DLD1 (cell line): ENCODE data around the gene RAP1A.

Experiments
- in situ Hi-C: cut with HindIII; loops from 2 replicates; pipeline ENCODE4 v1.10.0; 2017; ENCODE audit warnings: low sequenced_read_pairs

RAP1A gene

DNA sequence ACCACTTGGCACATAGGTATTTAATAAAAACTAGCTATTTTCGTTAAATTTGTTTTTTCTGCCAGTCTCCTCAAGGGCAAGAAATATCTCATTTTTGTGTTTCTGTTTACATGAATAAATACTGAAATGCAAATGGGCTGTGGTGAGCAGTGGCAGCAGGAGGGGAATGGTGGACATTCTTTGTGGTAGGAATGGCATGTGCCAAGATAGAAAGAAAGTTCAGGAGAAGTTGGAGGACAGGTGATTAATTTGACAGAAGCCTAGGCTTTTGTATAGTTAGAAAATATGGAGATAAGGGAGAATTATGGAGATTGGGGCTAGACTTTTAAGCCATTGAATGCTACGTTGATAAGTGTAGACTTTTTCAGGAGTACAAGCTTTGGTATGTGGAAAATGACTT, 8.6 kb downstream of the RAP1A start:
- in situ Hi-C loops: loop anchor here (25.0 kb wide), 1 partner anchor 91 kb away; no protein-coding TSS in a partner anchor

DNA sequence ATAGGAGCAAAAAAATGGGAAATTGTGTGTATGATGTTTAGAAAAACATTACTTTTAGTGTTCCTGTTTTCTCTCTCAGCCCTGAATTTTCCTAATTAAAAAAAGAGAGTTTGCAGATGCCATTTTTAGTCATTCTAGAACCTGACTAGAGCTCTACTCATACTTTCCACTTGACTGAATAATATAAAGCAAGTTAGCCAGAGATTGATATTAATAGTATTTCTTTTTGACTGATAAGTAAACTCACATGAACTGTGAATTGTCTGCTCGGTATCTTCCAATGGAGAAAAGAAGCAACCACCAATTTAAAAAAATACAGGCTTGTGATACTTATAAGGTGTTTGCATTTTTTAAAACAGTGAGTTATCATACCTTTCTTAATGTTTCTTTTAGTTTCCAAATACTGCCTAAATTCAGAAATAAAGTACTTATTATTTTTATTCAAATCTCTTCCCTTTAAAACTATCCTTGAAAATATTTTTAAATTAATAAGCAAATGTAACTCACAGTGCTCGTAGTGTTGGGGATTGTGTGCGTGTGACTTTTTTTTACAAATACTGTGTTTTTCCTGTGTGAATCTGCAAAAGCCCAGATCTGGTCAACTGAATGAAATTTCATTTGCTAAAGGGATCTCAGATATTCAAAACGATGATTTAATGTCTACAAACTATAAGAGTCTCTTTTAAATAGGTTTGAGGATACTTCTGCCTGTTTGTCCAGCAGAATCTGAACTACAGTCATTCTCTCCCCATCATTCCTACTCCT, 9.8 kb downstream of the RAP1A start:
- in situ Hi-C loops: loop anchor here (25.0 kb wide), 1 partner anchor 92 kb away; no protein-coding TSS in a partner anchor

DNA sequence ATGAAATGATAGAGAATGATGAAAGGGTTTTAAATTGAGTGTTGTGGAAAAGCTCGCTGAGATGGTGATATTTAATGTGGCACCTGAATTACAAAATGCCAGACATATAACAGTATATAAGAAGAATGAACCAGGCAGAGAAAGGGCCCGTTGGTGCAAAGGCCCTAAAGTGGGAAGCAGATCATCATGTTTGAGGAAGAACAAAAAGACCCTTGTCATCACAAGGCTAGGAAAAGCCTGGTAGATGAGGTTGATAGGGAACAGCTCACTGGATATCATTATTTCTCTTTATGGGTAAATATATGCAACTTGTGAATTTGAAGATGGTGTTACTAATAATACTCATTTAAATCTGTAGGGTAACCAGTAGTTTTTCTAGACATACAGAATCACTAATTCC, 11.0 kb downstream of the RAP1A start:
- in situ Hi-C loops: loop anchor here (25.0 kb wide), 1 partner anchor 93 kb away; no protein-coding TSS in a partner anchor

DNA sequence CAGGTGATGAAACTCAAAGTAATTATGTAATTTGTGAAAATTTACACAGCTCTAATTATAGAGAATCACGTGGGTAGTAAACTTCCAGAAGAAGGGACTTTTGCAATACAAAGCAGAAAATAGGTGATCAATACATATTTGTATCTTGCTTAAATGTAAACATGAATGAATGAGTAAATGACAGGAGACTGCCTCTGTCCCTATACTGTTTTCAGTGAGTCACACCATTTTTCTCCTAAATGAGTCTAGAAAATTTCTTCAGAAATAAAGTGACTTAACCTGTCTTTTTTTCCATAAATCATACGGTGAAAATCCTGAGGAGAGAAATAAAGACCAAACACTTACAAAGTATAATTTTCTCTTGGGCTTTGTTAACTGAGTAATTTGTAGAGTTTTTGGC, 11.9 kb downstream of the RAP1A start:
- in situ Hi-C loops: loop anchor here (25.0 kb wide), 1 partner anchor 94 kb away; no protein-coding TSS in a partner anchor

DNA sequence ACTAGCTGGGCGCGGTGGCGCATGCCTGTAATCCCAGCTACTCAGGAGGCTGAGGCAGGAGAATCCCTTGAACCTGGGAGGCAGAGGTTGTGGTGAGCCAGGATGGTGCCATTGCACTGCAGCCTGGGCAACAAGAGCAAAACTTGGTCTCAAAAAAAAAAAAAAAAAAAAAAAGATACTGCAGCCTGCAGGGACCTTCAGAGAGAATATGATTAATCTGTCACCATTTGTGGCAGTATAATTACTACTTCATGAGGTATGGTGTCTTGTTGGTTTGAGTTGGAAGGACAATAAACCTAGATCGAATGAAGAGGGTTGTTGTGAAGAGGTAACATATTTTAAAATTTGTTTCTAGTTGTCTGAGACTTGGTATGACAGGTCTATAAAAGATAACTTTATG, 13.2 kb downstream of the RAP1A start:
- in situ Hi-C loops: loop anchor here (25.0 kb wide), 1 partner anchor 95 kb away; no protein-coding TSS in a partner anchor

DNA sequence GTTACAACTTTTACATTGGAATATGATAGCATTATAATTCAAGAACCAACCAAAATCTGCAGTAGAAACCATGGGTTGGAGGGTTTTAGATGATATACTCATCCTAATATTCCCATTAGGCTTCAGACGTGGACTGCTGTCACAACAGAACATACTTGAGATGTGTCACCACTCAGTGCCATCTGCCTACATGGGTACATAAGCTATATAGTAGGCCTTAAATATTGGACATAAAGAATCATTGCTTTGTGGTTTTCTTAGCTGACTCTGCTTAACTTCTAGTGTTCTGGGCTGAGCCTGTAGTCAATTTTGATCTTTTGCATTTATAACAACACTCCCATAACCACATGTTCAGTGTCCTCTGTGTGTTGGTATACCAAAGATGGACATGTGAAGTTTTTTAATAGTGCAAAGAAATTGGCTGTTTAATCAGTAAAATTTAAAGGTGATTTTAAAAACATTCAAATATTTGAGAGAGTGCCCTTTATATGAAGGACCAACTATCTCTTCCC, 14.2 kb downstream of the RAP1A start:
- in situ Hi-C loops: loop anchor here (25.0 kb wide), 1 partner anchor 96 kb away; no protein-coding TSS in a partner anchor

DNA sequence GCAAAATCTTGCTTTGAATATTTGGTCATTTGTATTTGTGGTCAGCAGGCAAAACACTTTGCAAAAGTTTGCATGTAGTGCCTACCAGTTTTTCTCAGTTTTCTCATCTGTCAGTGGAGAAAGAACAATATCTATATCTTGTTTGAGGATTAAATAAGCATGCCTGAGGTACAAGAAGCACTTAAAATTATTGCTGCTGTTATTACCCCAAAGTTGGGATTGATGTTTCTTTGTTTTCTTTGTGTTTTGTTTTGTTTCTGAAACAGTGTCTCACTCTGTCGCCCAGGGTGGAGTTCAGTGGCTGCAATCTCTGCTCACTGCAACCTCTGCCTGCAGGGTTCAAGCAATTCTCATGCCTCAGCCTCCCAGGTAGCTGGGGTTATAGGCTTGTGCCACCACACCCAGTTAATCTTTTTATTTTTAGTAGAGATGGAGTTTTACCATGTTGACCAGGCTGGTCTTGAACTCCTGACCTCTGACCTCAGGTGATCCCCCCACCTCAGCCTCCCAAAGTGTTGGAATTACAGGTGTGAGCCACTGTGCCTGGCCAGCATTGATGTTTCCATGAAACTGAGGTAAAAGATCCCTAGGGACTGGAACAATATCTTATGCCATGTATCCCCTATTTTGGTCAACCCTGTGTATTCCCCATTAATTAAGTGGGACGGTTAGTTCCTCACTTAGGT, 15.9 kb downstream of the RAP1A start:
- in situ Hi-C loops: loop anchor here (25.0 kb wide), 1 partner anchor 98 kb away; no protein-coding TSS in a partner anchor

DNA sequence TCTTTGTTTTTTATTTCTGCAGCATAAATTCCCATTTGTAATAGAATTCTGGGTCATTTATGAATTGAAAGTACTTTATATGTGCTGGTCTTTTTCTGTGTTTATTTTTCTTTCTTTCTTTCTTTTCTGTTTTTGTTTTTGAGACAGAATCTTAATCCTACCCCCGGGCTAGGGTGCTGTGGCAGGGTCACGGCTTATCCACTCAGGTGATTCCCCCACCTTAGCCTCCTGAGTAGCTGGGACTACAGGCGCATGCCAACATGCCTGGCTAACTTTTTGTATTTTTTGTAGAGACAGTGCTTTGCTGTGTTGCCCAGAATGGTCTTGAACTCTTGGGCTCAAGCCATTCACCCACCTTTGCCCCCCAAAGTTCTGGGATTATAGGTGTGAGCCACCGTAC, 18.7 kb downstream of the RAP1A start:
- in situ Hi-C loops: loop anchor here (25.0 kb wide), 1 partner anchor 101 kb away; no protein-coding TSS in a partner anchor

DNA sequence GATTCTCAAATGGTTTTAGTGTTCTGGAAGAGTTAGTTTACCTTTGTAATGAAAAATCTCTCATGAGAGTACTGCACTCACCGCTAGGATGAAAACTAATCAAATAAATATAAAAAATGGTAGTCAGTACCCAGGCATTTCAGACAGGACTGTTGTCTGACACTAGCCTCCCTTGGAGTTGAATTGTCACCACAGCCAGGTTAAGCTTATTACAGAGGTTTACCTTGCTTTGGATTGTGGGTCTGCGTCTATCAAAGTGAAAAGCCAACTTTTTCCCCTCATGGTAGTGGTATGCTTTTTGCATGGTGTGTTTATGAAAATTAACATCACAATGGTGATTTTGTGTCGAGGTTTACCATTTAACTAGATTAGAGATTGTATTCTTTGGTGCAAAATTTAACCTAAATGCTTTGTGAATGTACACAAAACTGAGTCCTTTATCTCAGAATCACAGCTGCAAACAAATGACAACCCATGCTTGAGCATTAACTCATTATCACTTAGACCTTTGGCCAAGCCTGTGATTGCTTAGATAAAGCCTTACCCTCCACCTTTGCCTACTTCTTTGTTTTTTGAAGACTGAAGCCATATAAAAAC, 20.1 kb downstream of the RAP1A start:
- in situ Hi-C loops: loop anchor here (25.0 kb wide), 1 partner anchor 102 kb away; no protein-coding TSS in a partner anchor

DNA sequence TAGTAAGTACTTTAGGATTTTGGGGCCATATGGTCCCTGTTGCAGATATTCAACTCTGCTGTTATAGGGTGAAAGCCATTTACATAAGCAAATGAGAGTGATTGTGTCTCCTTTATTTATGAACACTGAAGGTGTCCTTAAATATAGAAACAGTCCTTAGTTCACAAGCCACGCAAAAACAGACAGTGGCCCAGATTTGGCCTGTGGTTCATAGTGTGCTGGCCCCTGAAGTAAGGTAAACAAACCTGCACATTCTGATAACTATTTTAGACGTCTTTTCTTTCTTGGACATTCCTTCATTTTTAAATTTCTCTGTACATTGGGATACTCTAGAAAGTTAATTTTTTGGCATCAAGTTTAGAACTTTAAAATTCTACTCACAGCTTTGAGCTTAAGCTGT, 23.5 kb downstream of the RAP1A start:
- in situ Hi-C loops: loop anchor here (25.0 kb wide), 1 partner anchor 106 kb away; no protein-coding TSS in a partner anchor

DNA sequence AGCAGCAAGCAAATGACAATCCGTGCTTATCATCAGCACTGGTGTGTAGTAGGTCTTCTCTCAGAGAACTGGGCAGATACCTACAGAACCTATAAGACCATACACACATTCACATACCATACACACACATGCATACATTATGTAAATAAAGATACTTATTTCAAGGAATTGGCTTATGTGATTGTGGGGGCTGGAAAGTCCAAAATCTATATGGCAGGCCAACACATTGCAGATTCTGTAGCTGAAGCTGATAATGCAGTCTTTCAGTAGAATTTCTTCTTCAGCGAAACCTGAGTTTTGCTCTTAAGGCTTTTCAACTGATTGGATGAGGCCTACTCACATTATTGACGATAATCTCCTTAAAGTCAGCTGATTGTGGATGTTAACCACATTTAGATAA, 24.1 kb downstream of the RAP1A start:
- in situ Hi-C loops: loop anchor here (25.0 kb wide), 1 partner anchor 106 kb away; no protein-coding TSS in a partner anchor

DNA sequence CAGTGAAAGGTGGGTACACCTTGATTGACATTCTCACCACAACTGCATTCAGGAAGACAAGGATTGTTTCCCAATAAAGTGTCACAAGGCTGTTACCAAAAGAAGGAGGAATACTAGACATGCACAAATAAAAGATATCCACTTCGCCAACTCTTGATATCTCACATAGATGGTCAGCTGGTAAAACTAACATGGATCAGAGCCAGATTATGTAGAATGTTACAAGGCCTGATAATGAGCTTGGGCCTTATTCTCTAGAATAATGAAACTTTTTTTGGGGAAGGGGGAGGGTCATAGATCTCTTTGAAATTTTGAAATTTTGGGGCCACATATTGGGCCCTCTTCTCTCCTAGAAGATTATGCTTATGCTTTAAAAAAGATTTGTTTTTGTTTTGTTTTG, 24.9 kb downstream of the RAP1A start:
- in situ Hi-C loops: loop anchor here (25.0 kb wide), 1 partner anchor 107 kb away; no protein-coding TSS in a partner anchor

DNA sequence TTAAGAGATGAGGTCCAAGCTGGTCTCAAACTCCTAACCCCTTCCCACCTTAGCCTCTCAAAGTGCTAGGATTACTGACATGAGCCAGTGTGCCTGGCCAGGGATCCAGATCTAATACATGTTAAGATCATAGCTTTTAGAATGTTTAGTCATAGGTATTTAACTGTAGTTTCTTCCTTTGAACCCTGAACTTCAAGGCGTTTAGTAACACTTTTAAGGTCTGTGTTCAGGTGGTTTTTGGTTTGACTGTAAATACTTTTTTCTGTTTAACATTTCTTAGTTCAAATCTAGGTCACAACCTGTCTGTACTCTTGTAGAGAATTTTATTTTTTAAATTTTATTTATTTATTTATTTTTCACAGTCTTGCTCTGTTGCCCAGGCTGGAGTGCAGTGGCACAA, 28.1 kb downstream of the RAP1A start:
- in situ Hi-C loops: loop anchor here (25.0 kb wide), 1 partner anchor 110 kb away; no protein-coding TSS in a partner anchor

DNA sequence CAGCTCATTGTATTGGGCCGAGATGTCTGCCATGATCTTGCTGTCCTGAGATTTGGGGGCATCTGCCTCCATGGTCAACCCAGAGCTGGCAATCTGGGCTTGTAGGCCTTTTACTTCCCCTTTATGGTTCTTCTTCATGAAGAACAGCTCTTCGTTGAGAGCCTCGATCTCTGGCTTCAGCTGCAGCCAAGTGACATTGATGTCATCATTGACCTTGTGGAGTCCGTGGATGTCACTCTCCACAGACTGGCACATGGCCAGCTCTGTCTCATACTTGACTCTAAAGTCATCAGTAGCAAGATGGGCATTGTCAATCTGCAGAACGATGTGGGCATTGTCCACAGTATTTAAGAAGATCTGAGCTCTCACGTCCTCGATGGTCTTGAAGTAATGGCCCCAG, 29.2 kb downstream of the RAP1A start:
- in situ Hi-C loops: loop anchor here (25.0 kb wide), 1 partner anchor 112 kb away; no protein-coding TSS in a partner anchor

DNA sequence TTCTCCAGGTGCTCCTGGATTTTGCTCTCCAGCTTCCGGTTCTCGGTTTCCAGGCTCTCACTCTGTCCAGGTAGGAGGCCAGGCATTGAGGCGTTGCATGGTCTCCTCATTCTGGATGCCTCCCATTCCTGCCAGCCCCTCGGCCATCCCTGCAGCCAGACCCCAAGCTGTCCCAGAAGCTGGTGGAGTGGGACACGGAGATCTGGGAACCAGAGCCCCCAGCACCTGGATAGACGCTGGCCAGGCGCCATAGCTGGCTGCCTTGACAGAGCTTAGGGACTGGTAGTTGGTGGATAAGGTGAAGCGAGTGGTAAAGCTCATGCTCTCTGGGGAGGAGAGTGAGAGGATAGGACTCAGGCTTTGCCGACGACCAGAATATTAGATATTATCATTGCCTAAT, 29.6 kb downstream of the RAP1A start:
- in situ Hi-C loops: loop anchor here (25.0 kb wide), 1 partner anchor 112 kb away; no protein-coding TSS in a partner anchor

DNA sequence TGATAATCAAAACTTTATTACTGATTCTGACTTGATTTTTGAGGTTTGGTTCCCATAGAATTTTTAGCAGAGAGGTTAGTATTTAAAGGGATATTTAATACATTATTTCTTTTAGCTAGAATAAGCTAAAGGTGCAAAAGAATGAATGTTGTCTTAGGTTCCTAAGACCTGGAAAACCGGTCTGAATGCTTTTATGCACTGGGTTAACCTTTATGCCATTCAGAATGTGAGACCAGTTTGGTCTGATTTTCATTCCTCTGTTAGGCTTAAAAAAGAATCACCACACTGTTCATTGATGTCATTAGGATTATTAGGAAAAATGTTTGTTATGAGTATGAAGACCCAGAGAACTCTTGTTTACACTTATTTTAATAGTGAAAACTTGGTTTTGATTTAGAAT, 30.1 kb downstream of the RAP1A start:
- in situ Hi-C loops: loop anchor here (25.0 kb wide), 1 partner anchor 112 kb away; no protein-coding TSS in a partner anchor

DNA sequence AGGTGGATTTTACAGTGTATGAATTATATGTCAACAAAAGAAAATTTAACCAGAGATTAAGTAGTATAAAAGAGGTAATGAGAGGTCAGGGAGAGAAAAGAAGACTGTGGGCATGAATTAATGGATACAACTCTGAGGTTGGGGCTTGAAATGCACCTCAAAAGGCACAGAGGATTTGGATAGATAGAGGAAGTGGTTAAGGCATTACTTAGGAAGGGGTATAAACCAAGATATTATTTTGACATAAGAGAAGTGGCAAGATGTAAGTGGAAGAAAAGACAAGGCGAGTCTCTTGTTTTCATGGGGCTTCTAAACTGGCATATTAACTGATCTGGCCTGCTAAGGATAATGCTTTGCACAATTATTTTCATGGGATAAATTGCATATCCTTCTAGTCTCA, 34.1 kb downstream of the RAP1A start:
- in situ Hi-C loops: no loop called here

DNA sequence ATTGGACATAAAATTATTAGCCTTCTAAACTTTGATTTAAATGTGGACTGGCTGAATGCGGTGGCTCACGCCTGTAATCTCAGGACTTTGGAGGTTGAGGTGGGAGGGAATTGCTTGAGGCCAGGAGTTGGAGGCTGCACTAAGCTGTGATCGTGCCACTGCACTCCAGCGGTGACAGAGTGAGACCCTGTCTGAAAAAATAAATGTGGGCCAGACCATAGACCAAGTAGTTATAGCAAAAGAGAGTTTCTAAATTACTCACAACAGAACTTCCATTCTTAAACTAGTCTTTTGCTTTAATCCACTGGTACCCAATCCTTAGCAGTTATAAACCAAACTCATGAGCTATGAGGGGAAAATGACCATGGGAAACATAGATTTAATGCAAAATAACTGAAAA, 35.2 kb downstream of the RAP1A start:
- in situ Hi-C loops: no loop called here

DNA sequence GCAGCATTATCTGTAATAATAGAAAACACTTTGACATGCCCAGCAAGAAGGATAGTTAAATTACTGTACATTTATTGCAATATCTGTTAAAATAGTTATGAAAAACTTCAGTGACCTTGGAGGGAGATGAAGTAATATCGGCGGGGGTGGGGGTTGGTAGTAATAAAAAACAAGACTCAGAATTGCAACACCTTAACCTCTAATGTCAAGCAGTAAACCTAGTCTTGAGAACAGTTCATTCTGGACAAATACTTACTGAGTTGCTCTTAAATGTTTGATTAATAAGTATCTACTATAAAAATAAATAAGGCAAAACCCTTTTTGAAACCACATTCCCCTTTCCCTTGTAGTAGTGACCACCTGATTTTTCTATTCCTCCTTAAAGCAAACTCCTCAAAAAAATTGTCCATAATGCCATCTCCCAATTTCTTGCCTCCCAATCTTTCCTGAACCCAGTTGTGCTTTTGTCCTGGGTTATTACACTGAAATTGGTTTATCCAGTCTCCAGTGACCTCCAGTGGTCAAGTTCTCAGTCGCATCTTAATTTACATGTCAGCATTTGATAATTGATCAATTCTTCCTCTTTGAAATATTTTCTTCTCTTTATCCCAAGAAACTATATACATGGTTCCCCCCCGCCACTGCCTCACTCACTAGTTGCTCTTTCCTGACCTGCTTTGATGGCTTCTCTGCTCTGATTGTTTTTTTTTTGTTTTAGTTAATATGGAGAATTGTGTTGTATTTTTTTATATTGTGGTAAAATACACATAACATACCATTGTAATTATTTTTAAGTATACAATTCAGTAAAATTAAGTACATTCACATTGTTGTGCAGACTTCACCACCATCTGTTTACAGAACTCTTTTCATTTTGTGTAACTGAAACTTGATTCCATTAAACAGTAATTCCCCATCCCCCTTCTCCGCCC, 36.8 kb downstream of the RAP1A start:
- in situ Hi-C loops: no loop called here

DNA sequence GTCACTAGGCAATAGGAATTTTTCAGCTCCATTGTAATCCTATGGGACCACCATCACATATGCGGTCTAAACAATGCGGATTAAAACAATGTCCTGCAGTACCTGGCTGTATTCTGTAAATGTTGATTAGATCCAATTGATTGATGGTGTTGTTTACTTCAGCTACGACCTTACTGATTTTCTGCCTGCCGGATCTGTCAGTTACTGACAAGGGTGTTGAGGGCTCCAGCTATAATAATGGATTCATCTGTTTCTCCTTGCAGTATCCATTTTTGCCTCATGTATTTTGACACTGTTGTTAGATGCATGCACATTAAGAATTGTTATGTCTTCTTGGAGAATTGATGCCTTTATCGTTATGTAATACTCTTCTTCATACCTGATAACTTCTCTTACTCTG, 39.0 kb downstream of the RAP1A start:
- in situ Hi-C loops: no loop called here
